NCI-H748 (cell line): Measurements from ENCODE around the gene CNGA2.
"Not testable (repeated sequence)": the region's sequence is repeated elsewhere in the genome, so short reads cannot be mapped to it uniquely, and the experiment has no call there.

Source experiments
- DNase-seq: peaks from one replicate; lab custom pipeline; 2025; ENCODE audit not compliant: unreplicated experiment; lab: John Stamatoyannopoulos, UW

CNGA2 gene

DNA sequence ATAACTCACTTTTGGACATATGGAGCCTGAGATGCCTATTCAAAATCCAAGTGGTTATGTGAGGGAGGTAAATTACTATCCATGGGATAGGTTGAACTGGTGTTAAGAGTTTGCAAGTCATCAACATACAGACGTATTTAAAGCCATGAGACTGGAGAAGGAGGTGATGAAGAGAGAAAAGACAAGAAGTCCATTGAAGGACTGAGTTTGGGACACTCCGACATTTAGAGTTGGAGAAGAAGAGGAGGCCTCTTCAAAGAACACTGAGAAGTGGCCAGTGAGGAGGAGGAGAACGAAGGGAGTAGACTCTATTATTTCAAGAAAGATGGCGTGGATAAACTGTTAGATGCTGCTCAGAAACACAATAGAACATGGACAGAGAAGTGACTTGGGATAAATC lies at the start of gene CNGA2:
Gene CNGA2, plus strand, starts transcription at position 301 of the 400 bp plus-strand sequence. CDS start 3,738 bp downstream, outside the sequence.
- no peak for DNase-seq

DNA sequence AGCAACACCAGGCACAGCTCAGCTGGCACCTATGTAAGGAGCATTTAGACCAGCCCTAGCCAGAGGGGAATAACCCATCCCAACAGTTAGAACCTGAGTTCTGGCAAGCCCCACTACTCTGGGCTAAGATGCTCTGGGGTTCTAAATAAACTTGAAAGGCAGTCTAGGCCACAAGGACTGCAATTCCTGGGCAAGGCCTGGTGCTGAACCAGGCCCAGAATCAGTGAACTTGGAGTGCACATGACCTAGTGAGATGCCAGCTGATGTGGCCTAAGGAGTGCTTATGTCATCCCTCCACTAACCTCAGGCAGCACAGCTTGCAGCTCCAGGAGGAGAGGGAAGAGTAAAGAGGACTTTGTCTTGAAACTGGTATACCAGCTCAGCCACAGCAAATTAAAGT lies 46.9 kb upstream of the CNGA2 start:
- DNase-seq = no peak

DNA sequence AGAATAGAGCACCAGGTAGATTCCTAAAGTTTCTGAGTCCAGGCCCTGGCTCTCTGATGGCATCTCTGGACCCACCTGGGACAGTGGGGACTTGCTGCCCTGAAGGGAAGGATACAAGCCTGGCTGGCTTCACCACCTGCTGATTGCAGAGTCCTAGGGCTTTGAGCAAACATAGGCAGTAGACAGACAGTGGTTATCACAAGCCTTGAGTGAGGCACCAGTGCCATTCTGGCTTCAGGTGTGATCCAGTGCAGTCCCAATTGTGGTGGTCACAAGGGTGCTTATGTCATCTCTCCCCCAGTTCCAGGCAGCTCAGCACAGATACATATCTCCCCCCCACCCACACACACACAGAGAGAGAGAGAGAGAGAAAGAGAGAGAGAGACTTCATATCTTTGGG lies 45.9 kb upstream of the CNGA2 start:
- DNase-seq = no peak

DNA sequence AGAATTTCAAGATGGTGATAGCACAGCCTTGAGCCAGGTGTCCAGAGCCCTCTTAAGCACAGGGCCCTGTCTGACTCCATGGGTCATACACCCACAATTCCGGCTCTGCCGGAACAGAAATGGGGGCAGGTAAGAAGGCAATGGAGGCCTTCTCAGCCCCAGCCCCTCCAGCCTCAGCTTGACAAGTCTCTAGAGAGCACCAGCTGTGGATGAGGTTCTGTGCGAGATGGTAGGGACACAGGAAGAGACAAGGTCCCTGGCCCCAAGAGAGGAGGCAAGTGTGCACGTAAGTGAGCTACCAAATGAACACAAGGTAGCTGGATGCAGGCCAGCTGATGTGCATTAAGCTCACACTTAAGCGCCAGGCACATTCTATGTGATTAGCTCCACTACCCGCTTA lies 41.7 kb upstream of the CNGA2 start:
- peak; percentile 24 for DNase-seq

DNA sequence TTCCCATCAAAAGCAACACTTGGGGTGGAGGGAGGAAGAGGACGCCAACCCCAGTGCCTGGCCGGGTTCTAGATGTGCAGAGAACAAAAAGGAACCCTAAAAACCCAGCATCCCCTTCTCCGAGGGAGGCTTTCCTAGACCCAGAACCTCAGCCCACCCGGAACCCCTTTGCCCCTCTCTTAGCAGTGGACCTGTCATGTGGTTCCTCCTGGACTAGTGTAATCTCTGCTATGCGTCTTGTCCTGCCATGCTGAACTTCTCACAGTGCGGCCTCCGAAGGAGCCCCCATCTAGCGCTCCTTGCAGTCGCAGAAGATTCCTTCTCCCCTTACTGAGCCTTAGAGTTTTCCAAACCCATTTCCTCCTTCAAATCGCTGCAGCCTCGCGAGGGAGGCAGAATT lies 40.4 kb upstream of the CNGA2 start:
- DNase-seq = no peak

DNA sequence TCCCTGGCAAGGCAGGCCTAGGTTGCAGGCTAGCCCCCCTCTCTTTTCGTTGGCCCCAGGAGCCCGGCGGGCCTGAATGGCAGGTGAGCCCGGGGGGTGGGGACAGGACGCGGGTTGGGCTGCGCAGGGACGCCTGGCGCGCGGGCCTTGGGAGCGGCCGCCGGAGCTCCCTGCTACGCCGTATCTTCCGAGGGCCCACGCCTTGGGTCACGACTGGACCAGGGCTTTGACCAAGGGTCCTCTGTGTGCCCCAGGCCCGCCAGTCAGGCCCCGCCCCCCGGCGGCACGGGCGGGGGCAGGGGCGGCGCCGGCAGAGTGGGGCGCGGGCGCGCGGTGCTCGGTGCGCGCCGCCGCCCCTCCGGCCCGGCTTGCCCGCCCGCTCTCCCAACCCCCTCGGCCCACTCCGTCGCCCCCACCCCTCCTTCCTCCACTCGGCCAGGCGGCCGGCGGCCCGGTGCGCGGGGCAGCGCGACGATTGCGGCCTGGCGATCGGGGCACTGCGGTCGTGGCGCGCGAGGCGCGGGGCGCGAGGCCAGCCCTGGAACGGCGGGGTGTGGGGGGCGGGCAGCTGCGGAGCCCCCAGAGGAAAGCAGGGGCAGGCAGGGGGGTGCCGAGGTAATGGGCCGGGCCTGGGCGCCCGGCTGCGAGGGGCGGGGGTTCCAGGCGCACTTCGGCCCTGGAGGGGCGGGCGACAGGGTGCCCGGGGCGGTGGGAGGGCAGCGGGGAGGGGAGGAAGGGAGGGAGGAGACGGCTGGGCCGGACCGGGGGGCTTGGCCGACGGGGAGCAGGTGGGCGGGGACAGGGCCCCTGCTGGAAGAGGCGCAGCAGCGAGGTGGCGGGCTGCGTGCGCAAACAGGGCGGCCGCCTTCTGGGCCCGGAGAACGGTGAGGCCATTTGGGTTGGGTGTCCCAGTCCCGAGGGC lies 39.6 kb upstream of the CNGA2 start, which contains the start of gene PRRG3:
Gene PRRG3, plus strand, starts transcription at position 798 of the 922 bp plus-strand sequence. CDS start 3,357 bp downstream, outside the sequence.
- peak; percentile 17 for DNase-seq

DNA sequence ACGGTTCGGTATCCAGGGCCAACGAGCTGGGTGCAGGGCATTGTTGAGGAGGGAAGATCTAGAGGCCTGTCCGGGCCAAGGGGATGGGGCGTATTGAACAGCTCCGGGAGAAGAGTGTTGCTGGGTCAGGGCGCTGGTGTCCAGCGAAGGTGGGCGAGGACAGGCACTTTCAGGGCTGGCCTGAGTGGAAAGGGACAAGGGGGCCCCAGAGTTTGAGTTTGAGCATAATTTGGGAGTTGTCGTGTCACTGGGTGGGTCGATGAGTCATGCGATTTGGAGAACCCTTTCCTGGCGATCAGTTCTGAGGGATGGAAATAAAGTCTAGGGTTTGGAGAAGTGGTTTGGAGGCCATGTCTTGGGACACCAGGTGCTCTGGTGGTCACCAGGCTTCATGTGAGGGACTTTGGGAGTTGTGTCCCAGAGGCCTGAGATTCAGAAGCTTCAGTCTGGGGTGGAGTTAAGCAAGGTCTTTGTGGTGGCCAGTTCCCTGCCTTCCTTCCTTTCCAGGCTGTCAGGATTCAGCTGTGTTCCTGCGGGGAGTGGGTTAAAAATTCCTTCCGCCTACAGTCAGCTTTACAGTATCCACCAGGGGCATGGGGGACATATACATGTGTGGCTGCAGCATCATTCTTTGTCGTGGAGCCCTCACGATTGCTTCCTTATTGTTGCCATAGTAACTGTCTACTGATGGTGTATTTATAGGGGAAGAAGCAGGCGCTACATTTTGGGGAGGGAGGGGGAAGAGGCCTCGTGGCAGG lies 38.8 kb upstream of the CNGA2 start:
- peak; percentile 2 for DNase-seq

DNA sequence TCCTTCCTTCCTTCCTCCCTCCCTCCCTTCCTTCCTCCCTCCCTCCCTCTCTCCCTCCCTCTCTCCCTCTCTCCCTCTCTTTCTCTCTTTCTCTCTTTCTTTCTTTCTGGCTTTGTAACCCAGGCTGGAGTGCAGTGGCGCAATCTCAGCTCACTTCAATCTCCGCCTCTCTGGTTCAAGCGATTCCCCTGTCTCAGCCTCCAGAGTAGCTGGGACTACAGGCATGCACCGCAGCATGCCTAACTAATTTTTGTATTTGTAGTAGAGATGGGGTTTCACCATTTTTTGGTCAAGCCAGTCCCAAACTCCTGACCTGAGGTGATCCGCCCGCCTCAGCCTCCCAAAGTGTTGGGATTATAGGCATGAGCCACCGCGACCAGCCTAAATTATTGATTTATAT lies 37.5 kb upstream of the CNGA2 start:
- not testable (repeated sequence) for DNase-seq

DNA sequence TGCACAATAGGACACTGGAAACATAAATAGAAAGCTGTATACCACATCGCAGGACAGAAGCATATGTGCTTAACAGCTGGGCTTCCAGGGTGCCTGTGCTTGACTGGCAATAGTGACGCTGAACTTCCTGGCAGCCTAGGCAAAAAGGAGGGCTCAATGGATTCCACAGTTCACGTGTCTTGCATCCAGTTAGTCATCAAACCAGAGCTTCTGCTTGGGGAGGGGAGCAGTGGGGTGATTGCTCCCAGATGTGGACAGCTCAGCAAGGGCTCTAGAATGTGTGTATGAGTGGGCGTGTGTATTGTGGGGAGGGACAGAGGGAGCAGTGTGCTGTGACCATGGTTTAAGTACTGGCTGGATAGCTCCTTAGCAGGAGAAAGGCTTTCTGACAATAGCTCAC lies 37.0 kb upstream of the CNGA2 start:
- no peak for DNase-seq

DNA sequence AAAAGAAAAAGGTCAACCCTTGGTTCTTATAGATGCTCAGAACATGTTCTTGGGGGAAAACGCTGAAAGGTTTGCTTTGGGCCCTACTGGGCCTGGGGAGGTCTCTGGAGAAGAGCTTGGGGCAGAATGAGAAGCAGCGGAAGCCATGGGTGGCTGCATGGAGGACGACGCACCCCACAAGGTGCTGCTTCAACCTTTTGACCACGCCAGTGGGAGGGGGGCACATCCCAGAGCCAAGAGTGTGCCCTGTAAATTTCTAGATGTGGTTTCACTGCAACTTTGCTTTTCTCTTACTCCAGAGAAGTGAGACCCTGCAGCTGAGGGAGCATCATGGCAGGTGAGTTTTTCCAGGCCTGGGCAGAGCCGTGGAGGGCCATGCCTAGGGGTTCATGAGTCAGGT lies 36.1 kb upstream of the CNGA2 start:
- no peak for DNase-seq

DNA sequence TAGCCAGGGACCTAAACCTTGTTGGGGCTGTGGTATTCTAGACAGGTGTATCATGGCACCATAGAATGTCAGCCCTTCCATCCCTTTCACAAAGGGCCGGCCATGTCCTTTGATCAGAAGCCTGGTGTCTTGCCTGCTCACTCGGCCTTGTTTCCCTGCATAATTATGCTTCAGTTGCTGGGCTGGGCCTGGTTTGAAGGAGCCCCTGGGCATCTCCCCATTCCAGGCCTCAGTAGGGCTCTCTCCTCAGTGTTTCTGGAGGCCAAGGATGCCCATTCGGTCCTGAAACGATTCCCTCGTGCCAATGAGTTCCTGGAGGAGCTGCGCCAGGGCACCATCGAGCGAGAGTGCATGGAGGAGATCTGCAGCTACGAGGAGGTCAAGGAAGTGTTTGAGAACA lies 34.8 kb upstream of the CNGA2 start:
- no peak for DNase-seq

DNA sequence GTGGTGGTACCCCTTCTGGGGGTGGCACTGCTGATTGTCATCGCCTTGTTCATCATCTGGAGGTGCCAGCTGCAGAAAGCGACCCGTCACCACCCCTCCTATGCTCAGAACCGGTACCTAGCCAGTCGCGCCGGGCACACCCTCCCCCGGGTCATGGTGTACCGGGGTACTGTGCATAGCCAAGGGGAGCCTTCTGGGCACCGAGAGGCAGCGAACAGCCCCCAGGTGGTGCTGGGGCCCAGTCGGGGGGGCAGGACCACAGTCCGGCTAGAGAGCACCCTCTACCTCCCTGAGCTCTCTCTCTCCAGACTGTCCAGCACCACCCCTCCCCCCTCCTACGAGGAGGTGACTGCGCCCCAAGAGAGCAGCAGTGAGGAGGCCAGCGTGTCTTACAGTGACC lies 34.0 kb upstream of the CNGA2 start:
- no peak for DNase-seq

DNA sequence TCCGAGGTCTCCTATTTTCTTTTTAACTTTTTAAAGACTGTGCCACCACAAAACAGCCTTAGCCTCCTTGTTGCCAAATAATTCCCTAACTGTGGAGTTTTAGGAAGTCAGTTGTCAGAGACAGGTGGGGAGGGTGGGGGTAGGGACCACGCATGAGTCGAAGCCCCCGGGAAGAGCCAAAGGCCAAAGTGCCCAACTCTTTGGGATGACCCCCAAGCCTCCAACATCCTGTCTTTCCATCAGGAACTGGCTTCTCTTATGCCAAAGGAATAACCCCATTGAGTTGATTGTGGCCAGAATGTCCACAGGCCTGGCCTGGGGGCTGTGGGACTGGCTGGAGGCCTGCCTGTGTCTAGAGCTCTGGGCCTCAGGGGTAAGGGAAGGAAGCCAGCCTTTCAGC lies 33.5 kb upstream of the CNGA2 start:
- DNase-seq = no peak

DNA sequence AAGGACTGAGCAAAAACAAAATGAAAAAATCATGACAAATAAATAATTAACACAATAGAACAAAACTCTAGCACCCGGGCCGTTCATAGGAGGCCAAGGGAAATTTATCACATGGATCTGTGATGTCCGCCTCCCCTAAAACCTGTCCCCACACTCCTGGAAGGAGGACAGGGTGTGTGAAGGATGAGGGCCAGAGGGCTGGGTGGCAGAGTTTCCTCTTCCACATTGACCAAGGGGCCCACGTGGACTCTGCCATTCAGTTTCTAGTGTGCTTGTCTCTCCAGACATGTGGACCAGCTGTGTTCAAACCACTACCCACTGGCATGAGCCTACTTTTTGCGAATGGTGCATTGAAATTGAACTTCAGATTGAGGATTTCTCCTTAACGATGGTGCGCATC lies 33.0 kb upstream of the CNGA2 start:
- no peak for DNase-seq

DNA sequence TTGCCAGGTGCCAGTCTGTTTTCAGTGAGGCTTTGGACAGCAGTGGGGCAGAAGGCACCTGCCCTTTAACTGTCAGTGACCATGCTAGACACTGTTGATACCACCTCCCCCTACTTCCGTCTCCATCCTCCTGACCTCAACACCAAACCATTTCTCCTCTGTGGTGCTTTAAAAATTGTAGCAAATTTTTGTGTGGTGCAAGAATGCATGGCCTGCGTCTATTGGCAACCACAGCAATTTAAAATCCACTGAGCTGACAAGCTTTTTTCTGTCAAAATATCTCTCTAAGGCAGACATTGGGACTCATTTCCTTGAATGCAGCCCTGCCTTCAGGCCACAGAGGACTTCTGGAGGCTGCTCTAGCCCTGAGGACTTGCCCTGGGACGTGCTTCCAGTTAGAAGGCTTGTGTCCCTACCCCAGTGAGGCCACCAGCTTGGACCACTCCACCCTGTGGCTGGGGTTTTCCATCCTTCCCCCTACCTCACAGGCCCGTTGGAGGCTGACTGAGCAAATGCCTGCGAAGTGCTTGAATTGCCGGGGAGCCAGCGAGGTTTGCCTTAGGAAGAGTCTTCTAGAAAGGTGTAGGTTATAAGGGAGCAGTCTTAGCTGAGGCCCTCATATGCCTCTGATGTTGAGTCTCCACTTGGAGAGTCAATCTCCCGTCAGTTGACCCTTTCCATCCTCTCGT lies 32.4 kb upstream of the CNGA2 start:
- DNase-seq = no peak

DNA sequence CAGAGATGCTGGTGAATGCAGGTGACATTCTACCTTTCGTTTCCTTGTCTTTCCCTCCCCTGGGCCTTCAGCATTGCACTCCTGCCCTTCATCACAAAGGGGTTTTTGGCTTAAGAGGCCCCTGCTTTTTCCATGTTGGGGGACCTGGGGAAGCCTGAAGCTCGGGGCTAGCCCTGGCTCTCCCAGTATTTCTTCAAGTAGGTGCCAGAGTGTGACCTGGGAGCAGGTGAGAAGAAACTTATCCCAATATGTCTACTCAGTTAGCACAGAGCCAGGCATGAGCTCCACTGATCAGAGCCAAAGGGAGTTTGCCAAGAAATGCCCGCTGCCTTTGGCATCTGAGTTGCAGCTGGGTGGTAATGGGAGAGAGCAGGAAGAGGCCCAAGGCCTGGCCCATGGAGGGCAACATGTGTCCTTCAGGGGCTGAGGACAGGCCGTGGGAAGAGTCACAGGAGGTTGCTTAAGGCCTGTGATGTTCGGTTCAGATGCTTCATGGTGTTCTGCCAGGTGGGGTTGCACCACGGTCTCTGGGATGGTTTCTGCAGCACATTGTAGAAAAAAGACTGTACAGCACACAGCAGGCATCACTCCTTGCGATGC lies 31.7 kb upstream of the CNGA2 start:
- DNase-seq = no peak

DNA sequence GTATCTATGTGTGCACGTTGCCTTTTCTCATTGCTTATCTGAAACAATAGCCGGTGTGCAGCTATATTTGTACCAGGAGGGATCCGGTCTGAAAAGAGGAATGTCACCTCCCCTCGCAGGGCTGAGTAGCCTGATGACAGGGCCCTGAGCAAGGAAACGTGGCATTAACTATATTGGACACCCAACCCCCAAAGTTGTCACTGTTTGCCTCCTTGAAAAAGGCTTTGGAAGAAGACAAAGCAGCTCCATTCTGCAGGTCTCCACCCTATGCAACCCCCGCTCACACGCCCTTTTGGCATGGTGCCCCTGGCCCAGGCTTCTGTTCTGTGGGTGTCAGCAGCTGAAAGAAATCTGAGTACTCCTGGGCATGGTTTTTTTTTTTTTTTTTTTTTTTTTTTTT lies 31.1 kb upstream of the CNGA2 start:
- peak; percentile 41 for DNase-seq

DNA sequence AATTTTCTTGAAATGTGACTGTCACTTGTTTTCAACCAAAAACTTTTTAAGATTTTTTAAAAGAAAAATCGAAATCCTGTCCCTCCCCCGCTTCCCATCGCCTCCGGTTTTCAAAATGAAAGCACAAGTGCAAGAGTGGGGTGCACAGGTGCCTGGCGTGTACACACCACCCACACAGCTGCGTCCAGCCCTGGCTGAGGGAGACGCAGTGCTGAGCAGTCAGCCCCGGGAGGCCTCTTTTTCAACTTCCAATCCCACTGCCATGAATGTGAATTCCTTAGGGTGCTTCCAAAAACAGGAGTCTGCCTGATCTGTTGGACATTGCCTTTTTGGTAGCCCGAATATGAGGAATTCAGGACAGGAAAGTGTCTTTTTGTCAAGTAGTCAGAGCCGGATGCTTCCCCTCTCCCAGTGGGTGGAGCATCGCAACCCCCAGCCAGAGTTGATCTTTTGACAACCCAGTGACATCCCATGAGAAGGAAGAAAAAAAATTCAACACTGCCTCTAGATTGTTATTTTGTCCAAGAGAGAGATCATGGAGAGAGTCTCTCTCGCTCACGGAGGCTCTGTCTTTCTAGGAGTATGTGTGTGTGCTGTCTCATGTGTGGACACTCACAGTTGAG lies 30.4 kb upstream of the CNGA2 start:
- DNase-seq = no peak

DNA sequence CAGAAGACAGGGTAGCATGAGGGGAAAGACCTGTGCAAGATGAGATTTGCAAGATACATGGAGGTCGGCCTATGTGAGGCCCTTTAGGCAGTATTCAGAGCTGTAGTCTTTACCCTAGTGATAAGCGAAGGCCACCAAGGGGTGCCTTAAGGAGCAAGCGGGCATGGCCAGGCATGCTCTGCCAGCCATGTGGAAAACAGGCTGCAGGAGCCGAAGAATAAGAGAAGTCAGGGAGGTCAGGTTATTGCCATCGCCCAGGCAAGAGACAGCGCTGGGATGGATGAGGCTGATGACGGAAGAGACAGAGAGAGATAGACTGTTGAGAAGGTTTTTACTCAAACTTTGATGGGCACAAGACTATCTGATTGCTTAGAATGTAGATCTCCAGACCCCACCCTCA lies 25.7 kb upstream of the CNGA2 start:
- no peak for DNase-seq

DNA sequence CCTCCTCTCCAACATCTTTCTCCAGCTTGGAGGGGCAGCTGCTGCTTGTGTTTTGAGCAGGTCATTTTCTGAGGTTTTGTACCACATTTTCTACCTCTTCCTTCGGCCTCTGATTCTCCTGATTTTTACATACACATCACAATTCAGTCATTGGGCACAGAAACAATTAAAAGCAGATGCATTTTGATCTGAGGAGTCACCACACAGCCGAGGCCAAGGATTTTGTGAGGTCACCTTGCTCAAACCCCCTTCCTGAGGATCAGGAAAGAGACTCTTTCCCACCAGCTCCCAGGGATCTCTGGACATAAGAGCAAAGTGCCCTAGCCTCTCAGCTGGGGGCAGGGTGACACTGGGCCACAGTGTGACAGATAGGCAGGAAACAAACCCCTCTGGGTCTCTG lies 24.1 kb upstream of the CNGA2 start:
- no peak for DNase-seq

DNA sequence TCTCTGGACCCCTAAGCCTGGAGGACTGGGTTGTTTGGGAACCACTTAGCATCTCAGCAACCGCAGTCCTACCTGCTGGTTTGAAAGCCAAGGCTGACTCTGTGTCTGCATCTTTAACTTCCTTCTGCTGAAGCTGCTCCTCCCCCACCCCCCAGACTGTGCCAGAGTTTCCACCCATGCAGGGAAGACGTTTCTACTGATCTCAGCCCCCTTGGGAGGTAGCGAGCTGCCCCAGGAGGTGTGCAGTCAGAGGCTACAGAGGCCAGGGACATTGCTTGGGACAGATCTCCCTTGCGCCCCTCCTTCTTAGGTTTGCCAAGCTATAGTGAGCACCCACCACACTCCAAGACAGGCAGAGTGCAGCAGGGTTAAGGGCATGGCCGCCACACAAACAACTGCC lies 23.4 kb upstream of the CNGA2 start:
- DNase-seq = no peak
